GM21390 (cell line): Measurements from ENCODE around the gene SMARCA2.
"Not testable (repeated sequence)": the region's sequence is repeated elsewhere in the genome, so short reads cannot be mapped to it uniquely, and the experiment has no call there.

Experiments used
- ATAC-seq: cut with Tn5 transposase; IDR thresholded peaks from one replicate; pipeline ENCODE4 v1.9.1; 2021; ENCODE audit not compliant: unreplicated experiment

SMARCA2 gene

DNA sequence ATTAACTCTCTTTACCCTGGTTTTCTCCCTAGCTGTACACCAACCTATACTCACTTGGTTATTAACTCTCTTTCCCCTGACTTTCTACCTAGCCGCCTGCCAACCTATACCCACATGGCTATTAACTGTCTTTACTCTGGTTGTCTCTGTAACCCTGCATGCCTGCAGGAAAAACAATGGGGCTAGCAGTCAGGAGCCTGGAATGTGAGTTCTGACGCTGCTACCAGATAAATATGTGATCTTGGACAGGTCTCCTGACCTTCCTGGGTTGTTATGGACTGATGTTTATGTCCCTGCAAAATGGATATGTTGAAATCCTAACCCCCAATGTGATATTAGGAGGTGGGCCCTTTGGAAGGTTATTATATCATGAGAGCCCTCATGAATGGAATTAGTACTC, 119.2 kb downstream of the SMARCA2 start:
- no peak for ATAC-seq

DNA sequence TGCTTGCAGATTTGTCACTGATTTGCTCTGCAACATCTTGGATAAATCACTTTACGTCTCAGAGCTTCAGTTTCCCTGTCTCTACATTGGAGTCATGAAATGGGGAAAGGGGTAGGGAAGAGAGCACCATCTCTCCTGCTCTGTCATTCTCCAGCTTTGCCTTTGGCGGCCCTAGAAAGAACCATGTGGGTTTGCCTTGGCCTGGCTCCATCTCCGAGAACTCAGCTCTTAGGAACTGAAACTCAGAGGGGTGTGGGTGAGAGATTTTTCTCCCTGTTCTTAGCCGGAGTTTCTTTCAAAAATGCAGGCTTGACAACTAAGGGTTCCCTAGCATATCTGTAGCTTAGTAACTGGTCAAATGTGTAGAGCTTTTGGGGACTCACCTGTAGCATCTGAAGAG, 123.5 kb downstream of the SMARCA2 start:
- ATAC-seq, result no peak

- no peak for ATAC-seq
Observed at GRCh38 chr9:2140600-2141223, 125.6 kb downstream of the SMARCA2 start.

GRCh38 chr9:2142212-2142611, 127.1 kb downstream of the SMARCA2 start:
- ATAC-seq, result no peak

GRCh38 chr9:2144619-2145018, 129.5 kb downstream of the SMARCA2 start:
- ATAC-seq, result no peak

- no peak for ATAC-seq
Observed at GRCh38 chr9:2145746-2146145, 130.6 kb downstream of the SMARCA2 start.

- not testable (repeated sequence) for ATAC-seq
Observed at GRCh38 chr9:2146700-2147099, 131.6 kb downstream of the SMARCA2 start.

- ATAC-seq, result no peak
Observed at GRCh38 chr9:2150338-2150737, 135.2 kb downstream of the SMARCA2 start.

GRCh38 chr9:2151171-2151570, 136.0 kb downstream of the SMARCA2 start:
- no peak for ATAC-seq

DNA sequence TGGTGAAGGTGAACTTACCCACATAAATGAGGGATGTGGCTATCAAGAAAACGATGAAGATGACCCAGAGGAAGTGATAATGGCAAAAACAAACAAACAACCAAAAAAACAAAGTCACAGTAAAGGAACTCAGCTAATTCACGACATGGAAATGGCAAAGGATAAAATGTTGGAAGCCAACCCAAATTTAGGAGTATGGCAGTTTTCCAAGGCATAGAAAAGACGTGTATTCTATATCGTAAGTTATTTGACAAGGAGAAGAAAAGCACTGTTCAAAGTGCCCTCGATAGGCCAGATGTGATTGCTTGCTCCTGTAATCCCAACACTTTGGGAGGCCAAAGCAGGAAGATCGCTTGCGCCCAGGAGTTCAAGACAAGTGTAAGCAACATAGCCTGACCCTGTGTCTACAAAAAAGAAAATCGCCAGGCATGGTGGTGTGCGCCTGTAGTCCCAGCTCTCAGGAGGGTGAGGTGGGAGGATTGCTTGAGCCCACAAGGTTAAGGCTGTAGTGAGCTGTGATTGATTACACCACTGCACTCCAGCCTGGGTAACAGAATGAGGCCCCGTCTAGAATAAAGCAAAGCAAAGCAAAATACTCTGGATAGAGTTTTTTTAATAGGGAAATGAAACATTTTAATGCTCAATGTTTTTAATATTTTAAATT, 138.0 kb downstream of the SMARCA2 start:
- no peak for ATAC-seq

DNA sequence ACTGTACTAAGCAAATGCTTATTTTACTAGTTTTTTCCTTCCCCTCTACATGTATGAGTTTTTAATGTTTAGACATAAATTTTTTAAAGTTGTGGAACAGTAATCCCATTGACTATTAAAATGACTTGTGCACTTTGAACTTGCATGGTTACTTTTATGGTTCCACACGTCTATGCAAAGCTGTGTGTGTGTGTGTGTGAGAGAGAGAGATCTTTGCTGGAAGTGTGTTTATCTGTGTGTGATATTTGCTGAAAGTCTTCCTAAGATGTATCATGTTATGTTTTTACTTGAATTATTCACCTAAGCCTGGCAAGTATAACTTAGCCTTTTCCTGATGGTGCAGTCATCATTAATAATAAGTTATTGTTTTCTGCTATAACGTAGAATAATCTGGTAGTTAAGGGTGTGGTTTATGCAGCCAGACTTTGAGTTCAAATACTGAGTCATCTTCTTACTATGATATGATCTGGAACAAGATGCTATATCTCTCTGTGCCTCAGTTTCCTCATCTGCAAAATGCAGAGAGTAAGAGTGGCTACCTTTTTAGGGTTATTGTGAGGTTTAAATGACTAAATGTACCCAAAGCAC, 138.6 kb downstream of the SMARCA2 start:
- no peak for ATAC-seq

DNA sequence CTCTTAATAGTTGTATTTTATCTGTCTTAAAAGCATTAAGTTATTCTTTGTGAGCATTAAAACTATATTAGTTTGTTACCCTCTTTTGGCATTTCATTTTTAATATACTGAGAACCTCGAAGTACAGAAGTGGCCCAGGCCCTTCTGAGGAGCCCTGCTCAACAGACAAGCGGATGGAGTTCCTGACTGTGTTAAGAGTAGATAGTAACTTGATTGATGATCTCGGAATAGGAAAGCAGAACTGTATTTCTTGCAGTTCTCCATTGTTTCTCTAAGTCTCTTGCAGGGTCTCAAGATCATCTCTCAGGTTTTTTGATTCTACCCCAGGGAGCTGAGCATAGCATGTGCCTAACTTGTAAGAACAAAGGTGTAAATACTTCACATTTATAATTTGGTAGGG, 139.6 kb downstream of the SMARCA2 start:
- no peak for ATAC-seq

GRCh38 chr9:2155966-2156365, 140.8 kb downstream of the SMARCA2 start:
- no peak for ATAC-seq

- ATAC-seq, result peak; percentile 39
Observed at GRCh38 chr9:2157277-2158110, 142.3 kb downstream of the SMARCA2 start.

GRCh38 chr9:2158111-2158610, 143.0 kb downstream of the SMARCA2 start:
- ATAC-seq, result peak; percentile 50

DNA sequence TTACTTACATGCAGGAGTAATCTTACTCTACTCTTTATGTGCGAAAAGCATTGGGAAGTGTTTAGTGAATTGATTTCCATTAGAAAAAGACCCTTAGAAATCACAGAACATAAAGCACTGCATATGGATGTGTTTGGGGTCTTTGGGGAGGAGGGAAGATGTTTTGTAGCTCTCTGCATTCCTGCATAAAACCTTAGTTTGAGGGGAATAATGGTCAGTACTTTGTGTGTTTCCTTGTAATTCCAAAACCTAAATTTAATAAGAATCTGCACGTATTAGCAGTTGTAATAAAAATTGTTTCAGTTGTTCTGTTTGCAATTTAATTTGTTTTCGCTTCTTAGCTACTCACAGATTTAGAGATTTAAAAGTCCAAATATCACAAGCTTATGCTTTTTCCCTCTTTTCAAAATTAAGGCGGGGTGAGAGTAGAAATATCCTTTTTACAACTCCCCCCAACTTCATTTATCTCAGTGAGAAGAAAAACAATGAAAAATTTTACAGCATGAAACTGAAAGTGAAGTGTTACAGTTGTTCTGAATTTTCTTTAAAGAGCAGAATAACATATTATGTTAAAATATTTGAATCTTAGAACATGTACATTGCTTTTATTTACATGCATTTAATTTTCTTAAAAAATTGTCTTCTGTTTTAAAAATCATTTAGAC, 143.8 kb downstream of the SMARCA2 start:
- ATAC-seq, result no peak

DNA sequence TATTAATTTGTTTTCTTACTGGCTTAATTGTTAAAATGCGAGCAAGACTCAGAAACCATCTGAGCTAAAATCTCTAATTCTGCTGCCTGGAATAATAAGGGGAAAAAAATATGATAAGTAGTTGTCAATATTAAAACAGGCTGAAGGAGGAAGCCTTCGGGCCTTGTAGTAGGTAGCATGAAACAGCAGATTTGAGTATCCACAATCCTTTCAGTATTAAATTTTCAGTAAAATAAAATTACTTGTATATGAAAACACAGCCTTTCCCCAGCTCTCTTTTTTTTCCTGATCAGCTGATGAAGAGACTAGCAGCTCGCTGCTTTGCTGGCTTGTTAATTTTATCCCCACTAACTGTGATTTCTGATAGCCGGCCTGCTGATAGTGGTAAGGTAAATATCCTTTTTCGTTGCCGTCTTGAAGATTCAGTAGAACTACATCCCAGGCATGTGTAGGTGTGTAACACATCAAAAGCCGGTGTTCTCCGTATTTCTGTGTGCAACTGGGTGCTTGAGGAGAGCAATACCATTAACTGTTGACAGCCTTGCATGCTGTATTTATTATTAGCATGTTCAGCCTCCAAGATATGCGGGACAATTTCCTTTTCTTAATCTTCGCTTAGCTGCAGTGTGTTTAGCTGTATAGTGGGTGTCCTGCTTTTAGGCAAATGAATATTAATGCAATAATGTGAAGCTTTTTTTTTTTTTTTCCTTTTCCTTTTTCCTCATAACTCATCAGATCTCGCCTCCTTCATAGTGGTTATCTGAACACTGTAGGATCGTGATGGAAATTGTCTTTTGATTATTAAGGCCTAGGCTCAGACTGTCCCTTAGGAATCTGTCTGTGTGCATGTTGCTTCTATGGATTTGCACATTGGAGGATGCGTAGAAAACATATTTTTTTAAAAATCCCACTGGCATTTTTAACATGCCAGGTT, 144.6 kb downstream of the SMARCA2 start:
- no peak for ATAC-seq

DNA sequence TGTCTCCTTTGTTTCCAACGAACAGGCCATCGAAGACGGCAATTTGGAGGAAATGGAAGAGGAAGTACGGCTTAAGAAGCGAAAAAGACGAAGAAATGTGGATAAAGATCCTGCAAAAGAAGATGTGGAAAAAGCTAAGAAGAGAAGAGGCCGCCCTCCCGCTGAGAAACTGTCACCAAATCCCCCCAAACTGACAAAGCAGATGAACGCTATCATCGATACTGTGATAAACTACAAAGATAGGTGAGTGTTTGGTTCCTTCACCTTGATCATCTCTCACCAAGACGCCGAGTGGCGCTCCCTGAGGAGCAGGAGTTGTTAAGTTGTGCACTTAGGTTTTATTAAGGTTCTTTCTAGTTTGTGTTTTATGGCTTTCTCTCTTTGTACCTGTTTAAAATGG, 146.5 kb downstream of the SMARCA2 start:
- no peak for ATAC-seq

- ATAC-seq, result no peak
Observed at GRCh38 chr9:2163231-2163885, 148.2 kb downstream of the SMARCA2 start.
